GF-D8 (cell line): ENCODE measurements around the gene SLC2A4.

Experiments
- DNase-seq: peaks from one replicate; lab custom pipeline; 2025; lab: John Stamatoyannopoulos, UW

The SLC2A4 gene

GRCh38 chr17:7306911-7307685, 25.6 kb downstream of the SLC2A4 start, which contains the start of gene EIF5A:
EIF5A (plus strand) TSS chr17:7307628; CDS start chr17:7309636, 2,008 bp downstream.
- DNase-seq, result peak; percentile 94

- DNase-seq, result no peak
These were observed 26.4 kb downstream of the SLC2A4 start for GRCh38 chr17:7307686-7308624.

- DNase-seq, result peak; percentile 16
These were observed 27.3 kb downstream of the SLC2A4 start for GRCh38 chr17:7308625-7309433.

- DNase-seq, result no peak
These were observed 28.1 kb downstream of the SLC2A4 start for GRCh38 chr17:7309628-7310027.

GRCh38 chr17:7311110-7311705, 29.7 kb downstream of the SLC2A4 start:
- no peak for DNase-seq

GRCh38 chr17:7312432-7313087, 31.0 kb downstream of the SLC2A4 start:
- no peak for DNase-seq

- DNase-seq, result no peak
These were observed 31.8 kb downstream of the SLC2A4 start for GRCh38 chr17:7313088-7313889.

- no peak for DNase-seq
These were observed 32.6 kb downstream of the SLC2A4 start for GRCh38 chr17:7313890-7314718.

- DNase-seq, result peak; percentile 19
These were observed 33.4 kb downstream of the SLC2A4 start, which contains the start of gene GPS2 for GRCh38 chr17:7314719-7315569. GPS2 (minus strand) TSS chr17:7315360; CDS start chr17:7315052, 308 bp downstream.

GRCh38 chr17:7315570-7316235, 34.2 kb downstream of the SLC2A4 start:
- no peak for DNase-seq

- DNase-seq, result no peak
These were observed 35.8 kb downstream of the SLC2A4 start for GRCh38 chr17:7317161-7317803.

GRCh38 chr17:7318121-7318860, 36.8 kb downstream of the SLC2A4 start:
- no peak for DNase-seq

- no peak for DNase-seq
These were observed 39.9 kb downstream of the SLC2A4 start for GRCh38 chr17:7321466-7321865.

- no peak for DNase-seq
These were observed 41.1 kb downstream of the SLC2A4 start for GRCh38 chr17:7322520-7323194.

GRCh38 chr17:7323731-7324437, 42.4 kb downstream of the SLC2A4 start:
- no peak for DNase-seq
